ENCODE measurements around the gene SMAD2. TPM values are rescaled to one million over a fixed set of nuclear protein-coding genes. Genes with fewer than 3 reads are reported as not detected.

The SMAD2 gene
- total RNA-seq, 1 donor from 2014 or later = 150 TPM

- H3K27ac Mint-ChIP-seq (ENCODE audit: unreplicated experiment) = no peak overlapping the region
- no peak overlapping the region for H3K4me3 Mint-ChIP-seq (ENCODE audit: unreplicated experiment)
- peaks cover 3% of the 10 kb centered on the region for H3K4me1 Mint-ChIP-seq (ENCODE audit: unreplicated experiment)
- H3K36me3 Mint-ChIP-seq (ENCODE audit: low read depth, unreplicated experiment) = no peaks in the 10 kb centered on the region
- DNase-seq (ENCODE audit: low spot score) = no peak
- H3K9me3 Mint-ChIP-seq (ENCODE audit: unreplicated experiment) = no peaks in the 10 kb centered on the region
- peaks cover 4% of the 10 kb centered on the region for H3K27me3 Mint-ChIP-seq (ENCODE audit: unreplicated experiment)
- TF ChIP-seq, protein P1, sequence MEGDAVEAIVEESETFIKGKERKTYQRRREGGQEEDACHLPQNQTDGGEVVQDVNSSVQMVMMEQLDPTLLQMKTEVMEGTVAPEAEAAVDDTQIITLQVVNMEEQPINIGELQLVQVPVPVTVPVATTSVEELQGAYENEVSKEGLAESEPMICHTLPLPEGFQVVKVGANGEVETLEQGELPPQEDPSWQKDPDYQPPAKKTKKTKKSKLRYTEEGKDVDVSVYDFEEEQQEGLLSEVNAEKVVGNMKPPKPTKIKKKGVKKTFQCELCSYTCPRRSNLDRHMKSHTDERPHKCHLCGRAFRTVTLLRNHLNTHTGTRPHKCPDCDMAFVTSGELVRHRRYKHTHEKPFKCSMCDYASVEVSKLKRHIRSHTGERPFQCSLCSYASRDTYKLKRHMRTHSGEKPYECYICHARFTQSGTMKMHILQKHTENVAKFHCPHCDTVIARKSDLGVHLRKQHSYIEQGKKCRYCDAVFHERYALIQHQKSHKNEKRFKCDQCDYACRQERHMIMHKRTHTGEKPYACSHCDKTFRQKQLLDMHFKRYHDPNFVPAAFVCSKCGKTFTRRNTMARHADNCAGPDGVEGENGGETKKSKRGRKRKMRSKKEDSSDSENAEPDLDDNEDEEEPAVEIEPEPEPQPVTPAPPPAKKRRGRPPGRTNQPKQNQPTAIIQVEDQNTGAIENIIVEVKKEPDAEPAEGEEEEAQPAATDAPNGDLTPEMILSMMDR (IDR thresholded peaks at IDR 0.05; ENCODE audit: unreplicated experiment) = no peak
Measured at GRCh38 chr18:47781561-47781960, 148.9 kb downstream of the SMAD2 start.

DNA sequence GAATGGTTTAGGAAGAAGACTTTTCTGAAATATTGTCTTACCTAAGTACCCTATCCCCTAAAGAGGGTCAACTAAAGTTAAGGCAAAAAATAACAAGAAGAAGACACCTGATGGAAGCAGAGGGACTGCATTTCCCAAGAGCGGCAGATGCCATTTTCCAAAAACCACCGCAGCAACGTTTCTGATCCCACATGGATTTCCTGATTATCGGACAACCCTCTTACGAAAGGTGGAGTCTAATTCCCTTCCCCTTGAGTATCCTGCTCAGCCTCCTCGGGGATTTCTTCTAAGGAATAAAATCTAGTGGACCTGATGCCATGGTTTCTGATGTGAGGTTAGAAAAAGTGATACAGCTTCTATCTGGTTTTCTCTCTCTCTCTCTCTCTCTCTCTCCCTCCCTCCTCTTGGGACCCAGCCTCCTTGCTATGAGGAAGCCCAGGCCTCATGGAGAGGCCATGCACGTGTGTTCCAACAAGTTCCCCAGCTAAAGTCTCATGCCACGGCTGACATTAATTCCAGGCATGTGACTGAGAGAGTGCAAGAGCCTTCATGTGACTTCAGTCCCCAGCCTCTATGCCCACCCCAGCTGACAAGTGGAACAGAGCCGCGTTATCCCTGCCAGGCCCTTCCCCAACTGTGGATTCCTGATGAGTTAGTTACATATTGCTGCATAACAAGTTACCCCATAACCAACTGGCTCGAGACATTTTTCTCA lies 150.3 kb downstream of the SMAD2 start:
- Mint-ChIP-seq H3K4me1 (ENCODE audit: unreplicated experiment) (peaks cover 3% of the 10 kb centered on the region), H3K4me3 (ENCODE audit: unreplicated experiment) (no peak overlapping the region), H3K27ac (ENCODE audit: unreplicated experiment) (no peak overlapping the region), H3K27me3 (ENCODE audit: unreplicated experiment) (peaks cover 4% of the 10 kb centered on the region), H3K9me3 (ENCODE audit: unreplicated experiment) (no peaks in the 10 kb centered on the region), H3K36me3 (ENCODE audit: low read depth, unreplicated experiment) (peaks cover 4% of the 10 kb centered on the region)
- no peak for DNase-seq (ENCODE audit: low spot score)
- TF ChIP-seq, protein P1 (IDR thresholded peaks at IDR 0.05; ENCODE audit: unreplicated experiment) = no peak

DNA sequence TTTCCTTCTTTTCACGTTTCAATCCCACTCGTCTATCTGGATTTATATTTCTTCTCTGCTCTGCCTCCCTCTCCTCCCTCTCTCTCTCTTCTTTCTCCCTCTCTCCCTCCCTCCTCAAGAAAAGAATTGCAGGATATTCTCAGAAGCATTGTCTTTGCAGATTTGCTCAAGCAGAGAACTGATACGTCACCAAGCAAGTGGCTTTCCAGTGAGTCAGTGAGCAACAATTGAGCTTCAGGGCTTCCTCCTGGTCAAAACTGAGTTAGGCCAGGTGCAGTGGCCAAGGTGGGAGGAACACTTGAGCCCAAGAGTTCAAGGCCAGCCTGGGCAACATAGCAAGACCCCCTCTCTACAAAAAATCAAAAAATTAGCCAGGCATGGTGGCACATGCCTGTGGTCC lies 151.1 kb downstream of the SMAD2 start:
- Mint-ChIP-seq H3K27me3 (ENCODE audit: unreplicated experiment) (peaks cover 4% of the 10 kb centered on the region), H3K4me1 (ENCODE audit: unreplicated experiment) (peaks cover 3% of the 10 kb centered on the region), H3K27ac (ENCODE audit: unreplicated experiment) (no peak overlapping the region), H3K9me3 (ENCODE audit: unreplicated experiment) (no peaks in the 10 kb centered on the region), H3K4me3 (ENCODE audit: unreplicated experiment) (no peak overlapping the region), H3K36me3 (ENCODE audit: low read depth, unreplicated experiment) (peaks cover 4% of the 10 kb centered on the region)
- TF ChIP-seq, protein P1 (IDR thresholded peaks at IDR 0.05; ENCODE audit: unreplicated experiment) = no peak
- no peak for DNase-seq (ENCODE audit: low spot score)

GRCh38 chr18:47777626-47778025 lies 152.8 kb downstream of the SMAD2 start:
- H3K9me3 Mint-ChIP-seq (ENCODE audit: unreplicated experiment) = no peaks in the 10 kb centered on the region
- DNase-seq (ENCODE audit: low spot score) = no peak
- TF ChIP-seq, protein P1 (IDR thresholded peaks at IDR 0.05; ENCODE audit: unreplicated experiment) = no peak
- no peak overlapping the region for H3K4me3 Mint-ChIP-seq (ENCODE audit: unreplicated experiment)
- H3K27ac Mint-ChIP-seq (ENCODE audit: unreplicated experiment) = no peak overlapping the region
- H3K36me3 Mint-ChIP-seq (ENCODE audit: low read depth, unreplicated experiment) = peaks cover 4% of the 10 kb centered on the region
- H3K4me1 Mint-ChIP-seq (ENCODE audit: unreplicated experiment) = peaks cover 6% of the 10 kb centered on the region
- peaks cover 4% of the 10 kb centered on the region for H3K27me3 Mint-ChIP-seq (ENCODE audit: unreplicated experiment)

DNA sequence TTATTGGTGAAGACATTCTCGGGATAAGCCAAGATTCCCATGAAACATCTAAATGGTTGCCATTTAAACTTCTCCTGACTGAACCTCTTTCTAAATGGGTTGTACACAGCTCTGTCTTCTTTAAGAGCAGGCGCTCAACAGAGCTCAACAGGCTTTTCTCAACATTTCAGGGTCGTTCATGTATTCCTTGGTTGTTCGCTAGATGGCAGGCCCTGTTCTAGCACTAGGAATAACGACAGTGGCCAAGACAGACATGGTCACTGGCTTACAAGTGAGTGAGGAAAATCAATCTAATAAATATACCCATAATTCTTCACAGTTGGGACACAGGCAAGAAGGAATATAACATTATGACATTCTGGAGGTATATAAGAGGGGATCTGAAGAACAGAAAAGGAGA lies 154.5 kb downstream of the SMAD2 start:
- H3K9me3 Mint-ChIP-seq (ENCODE audit: unreplicated experiment) = no peaks in the 10 kb centered on the region

More for the DNA sequence above, 154.5 kb downstream of the SMAD2 start:
- peaks cover 3% of the 10 kb centered on the region for H3K27me3 Mint-ChIP-seq (ENCODE audit: unreplicated experiment)
- H3K4me1 Mint-ChIP-seq (ENCODE audit: unreplicated experiment) = peaks cover 6% of the 10 kb centered on the region
- DNase-seq (ENCODE audit: low spot score) = no peak
- H3K36me3 Mint-ChIP-seq (ENCODE audit: low read depth, unreplicated experiment) = peaks cover 4% of the 10 kb centered on the region
- TF ChIP-seq, protein P1 (IDR thresholded peaks at IDR 0.05; ENCODE audit: unreplicated experiment) = no peak
- no peak overlapping the region for H3K4me3 Mint-ChIP-seq (ENCODE audit: unreplicated experiment)
- H3K27ac Mint-ChIP-seq (ENCODE audit: unreplicated experiment) = no peak overlapping the region

All from endothelial cell (in vitro differentiated cells).